Measurements from ENCODE around the gene RBBP8NL. TPM values are rescaled to one million over a fixed set of nuclear protein-coding genes. Genes with fewer than 3 reads are reported as not detected.

Gene RBBP8NL
- total RNA-seq, 2 donors from 2014 or later: 0.40 TPM; not detected in 1

DNA sequence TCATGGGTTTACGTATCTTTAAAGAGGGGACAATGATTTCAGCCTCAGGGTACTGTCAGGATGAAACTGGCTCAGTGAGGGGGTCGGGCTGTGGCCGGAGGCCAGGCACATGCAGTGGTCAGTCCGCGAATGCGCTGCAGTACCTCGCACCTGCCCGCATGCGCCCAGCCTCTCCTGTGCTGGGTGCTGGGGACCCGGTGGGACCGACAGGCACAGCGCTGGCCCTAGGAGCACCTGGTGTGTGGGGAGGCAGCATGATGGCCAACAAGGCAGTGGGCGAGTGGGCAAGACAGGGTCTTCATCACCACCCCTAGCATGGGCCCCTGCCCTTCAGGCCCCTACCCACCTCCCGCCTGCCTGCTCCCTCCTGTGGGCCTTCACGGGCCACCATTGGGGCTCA, 19.3 kb downstream of the RBBP8NL start:
- no peak overlapping the region for H3K27ac ChIP-seq (ENCODE audit: low read depth, low read length)
- H3K27me3 ChIP-seq (ENCODE audit: control insufficient read depth, insufficient read depth, low read length, poor library complexity, severe bottlenecking): peaks cover 6% of the 10 kb centered on the region
- no peaks in the 10 kb centered on the region for H3K9me3 ChIP-seq (ENCODE audit: control insufficient read depth, low read length)
- WGBS, 2 experiments (ENCODE audit: insufficient coverage in 1 of 2, insufficient read length in 1 of 2): 91 to 96% methylated on average over 6 to 15 of the region's 15 CpGs
- TF ChIP-seq, protein P1, sequence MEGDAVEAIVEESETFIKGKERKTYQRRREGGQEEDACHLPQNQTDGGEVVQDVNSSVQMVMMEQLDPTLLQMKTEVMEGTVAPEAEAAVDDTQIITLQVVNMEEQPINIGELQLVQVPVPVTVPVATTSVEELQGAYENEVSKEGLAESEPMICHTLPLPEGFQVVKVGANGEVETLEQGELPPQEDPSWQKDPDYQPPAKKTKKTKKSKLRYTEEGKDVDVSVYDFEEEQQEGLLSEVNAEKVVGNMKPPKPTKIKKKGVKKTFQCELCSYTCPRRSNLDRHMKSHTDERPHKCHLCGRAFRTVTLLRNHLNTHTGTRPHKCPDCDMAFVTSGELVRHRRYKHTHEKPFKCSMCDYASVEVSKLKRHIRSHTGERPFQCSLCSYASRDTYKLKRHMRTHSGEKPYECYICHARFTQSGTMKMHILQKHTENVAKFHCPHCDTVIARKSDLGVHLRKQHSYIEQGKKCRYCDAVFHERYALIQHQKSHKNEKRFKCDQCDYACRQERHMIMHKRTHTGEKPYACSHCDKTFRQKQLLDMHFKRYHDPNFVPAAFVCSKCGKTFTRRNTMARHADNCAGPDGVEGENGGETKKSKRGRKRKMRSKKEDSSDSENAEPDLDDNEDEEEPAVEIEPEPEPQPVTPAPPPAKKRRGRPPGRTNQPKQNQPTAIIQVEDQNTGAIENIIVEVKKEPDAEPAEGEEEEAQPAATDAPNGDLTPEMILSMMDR (conservative IDR thresholded peaks at IDR 0.05): no peak
- Mint-ChIP-seq H3K4me3 (peak overlapping the region; percentile 66), H3K4me1 (peaks cover 6% of the 10 kb centered on the region), H3K9me3 (no peaks in the 10 kb centered on the region), H3K36me3 (ENCODE audit: low read depth) (peaks cover 2% of the 10 kb centered on the region), H3K27me3 (ENCODE audit: insufficient read depth) (peaks cover 14% of the 10 kb centered on the region), H3K27ac (no peak overlapping the region)
- H3K4me3 ChIP-seq (ENCODE audit: low read length): no peak overlapping the region
- no peak for DNase-seq
- H3K9ac ChIP-seq (ENCODE audit: extremely low read depth, low read length, poor library complexity, severe bottlenecking): no peak overlapping the region
- H3K4me1 ChIP-seq (ENCODE audit: control insufficient read depth, insufficient read depth, low read length): peaks cover 4% of the 10 kb centered on the region
- H3K36me3 ChIP-seq (ENCODE audit: control insufficient read depth, insufficient read depth, low read length): no peaks in the 10 kb centered on the region

DNA sequence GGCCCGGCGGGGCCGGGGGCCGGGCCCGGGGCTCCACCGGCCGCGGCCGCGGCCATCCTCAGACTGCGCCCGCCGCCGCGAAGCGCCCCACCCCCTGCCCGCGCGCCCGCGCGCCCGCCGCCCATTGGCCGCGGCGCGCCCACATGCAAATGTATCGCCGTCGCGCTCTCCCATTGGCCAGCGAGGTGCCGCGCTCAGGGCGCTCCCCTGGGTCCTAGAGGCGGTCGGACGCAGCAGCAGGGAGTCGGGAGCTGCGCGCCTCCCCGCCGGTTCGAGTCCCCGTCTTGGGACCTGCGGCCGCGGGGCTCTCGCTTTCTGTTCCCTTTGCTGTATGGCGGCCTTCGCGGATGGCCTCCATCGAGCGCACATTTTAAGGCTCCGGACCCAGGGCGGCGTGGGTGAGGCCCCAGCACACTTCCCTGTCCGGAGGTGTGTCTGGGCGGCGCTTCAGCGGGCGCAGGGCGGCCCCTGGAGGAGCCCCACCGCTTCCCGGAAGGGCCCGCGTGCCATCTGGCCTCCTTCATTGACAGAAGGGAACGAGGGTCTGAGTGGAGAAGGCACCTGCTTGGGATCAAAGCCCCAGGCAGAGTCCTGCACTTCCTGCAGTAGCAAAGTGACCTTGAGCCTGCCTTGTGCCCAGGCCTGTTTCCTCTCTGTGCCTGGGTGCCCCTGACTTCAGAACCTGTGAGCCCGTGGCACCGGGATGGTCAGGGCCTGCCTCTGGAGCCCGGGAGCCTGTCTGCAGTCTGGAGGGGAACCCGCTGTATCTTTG, 19.9 kb downstream of the RBBP8NL start, which contains the start of gene CABLES2:
Gene CABLES2 (minus strand): TSS at position 65 of the 772 bp plus-strand sequence. CDS start 9 bp downstream, at position 56.
- Histone ChIP-seq H3K4me1 (ENCODE audit: control insufficient read depth, insufficient read depth, low read length) (peaks cover 4% of the 10 kb centered on the region), H3K9me3 (ENCODE audit: control insufficient read depth, low read length) (no peaks in the 10 kb centered on the region), H3K4me3 (ENCODE audit: low read length) (peak within 1 kb of the TSS; percentile 83), H3K9ac (ENCODE audit: extremely low read depth, low read length, poor library complexity, severe bottlenecking) (peak within 1 kb of the TSS; percentile 35), H3K27ac (ENCODE audit: low read depth, low read length) (no peak within 1 kb of the TSS), H3K36me3 (ENCODE audit: control insufficient read depth, insufficient read depth, low read length) (no peaks in the 10 kb centered on the region), H3K27me3 (ENCODE audit: control insufficient read depth, insufficient read depth, low read length, poor library complexity, severe bottlenecking) (peaks cover 6% of the 10 kb centered on the region)
- WGBS, 2 experiments (ENCODE audit: insufficient coverage in 1 of 2, insufficient read length in 1 of 2): 10 to 18% methylated on average over 31 to 73 of the region's 73 CpGs
- H3K27me3 Mint-ChIP-seq (ENCODE audit: insufficient read depth): peaks cover 14% of the 10 kb centered on the region
- H3K4me3 Mint-ChIP-seq: peak within 1 kb of the TSS; percentile 66
- no peak within 1 kb of the TSS for H3K27ac Mint-ChIP-seq
- no peaks in the 10 kb centered on the region for H3K9me3 Mint-ChIP-seq
- TF ChIP-seq, protein P1 (conservative IDR thresholded peaks at IDR 0.05): no peak
- H3K36me3 Mint-ChIP-seq (ENCODE audit: low read depth): peaks cover 2% of the 10 kb centered on the region
- H3K4me1 Mint-ChIP-seq: peaks cover 6% of the 10 kb centered on the region
- peak; percentile 96 for DNase-seq

DNA sequence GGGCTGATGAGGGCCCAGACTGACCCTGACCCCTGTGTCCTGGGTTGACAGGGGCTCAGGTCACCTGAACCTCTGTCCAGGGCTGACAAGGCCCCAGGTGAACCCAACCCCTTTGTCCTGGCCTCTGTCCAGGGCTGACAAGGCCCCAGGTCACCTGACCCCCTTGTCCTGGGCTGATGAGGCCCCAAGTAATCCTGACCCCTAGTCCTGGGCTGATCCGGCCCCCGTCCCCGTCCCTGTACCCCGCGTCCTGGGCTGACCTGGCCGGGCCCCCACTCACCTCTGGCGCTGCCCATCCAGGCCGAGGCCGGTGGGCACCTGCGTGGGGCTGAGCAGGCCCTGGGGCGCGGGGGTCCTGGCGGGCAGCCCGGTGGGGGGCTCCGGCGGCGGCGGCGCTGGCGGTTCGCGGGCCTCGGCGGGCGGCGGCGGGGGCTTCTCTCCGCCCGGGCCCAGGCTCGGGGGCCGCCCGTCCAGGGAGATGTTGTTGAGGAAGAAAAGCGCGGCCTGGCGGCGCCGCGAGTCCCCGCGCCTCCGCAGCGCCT, 20.6 kb downstream of the RBBP8NL start:
- no peaks in the 10 kb centered on the region for H3K36me3 ChIP-seq (ENCODE audit: control insufficient read depth, insufficient read depth, low read length)
- peaks cover 4% of the 10 kb centered on the region for H3K4me1 ChIP-seq (ENCODE audit: control insufficient read depth, insufficient read depth, low read length)
- H3K9me3 ChIP-seq (ENCODE audit: control insufficient read depth, low read length): no peaks in the 10 kb centered on the region
- Mint-ChIP-seq H3K9me3 (no peaks in the 10 kb centered on the region), H3K27me3 (ENCODE audit: insufficient read depth) (peaks cover 14% of the 10 kb centered on the region), H3K36me3 (ENCODE audit: low read depth) (peaks cover 2% of the 10 kb centered on the region), H3K4me1 (peaks cover 6% of the 10 kb centered on the region), H3K4me3 (peak overlapping the region; percentile 66), H3K27ac (no peak overlapping the region)
- peaks cover 6% of the 10 kb centered on the region for H3K27me3 ChIP-seq (ENCODE audit: control insufficient read depth, insufficient read depth, low read length, poor library complexity, severe bottlenecking)
- DNase-seq: no peak
- 0 to 2% methylated on average over 4 to 39 of the region's 42 CpGs for WGBS, 2 experiments (ENCODE audit: insufficient coverage in 1 of 2, insufficient read length in 1 of 2)
- H3K4me3 ChIP-seq (ENCODE audit: low read length): peak overlapping the region; percentile 83
- H3K27ac ChIP-seq (ENCODE audit: low read depth, low read length): no peak overlapping the region
- peak overlapping the region; percentile 35 for H3K9ac ChIP-seq (ENCODE audit: extremely low read depth, low read length, poor library complexity, severe bottlenecking)
- TF ChIP-seq, protein P1 (conservative IDR thresholded peaks at IDR 0.05): no peak
